Prostate gland (tissue), 2 donors: Measurements from ENCODE around the gene KIAA1586. TPM values are rescaled to one million over a fixed set of nuclear protein-coding genes. Genes with fewer than 3 reads are reported as not detected.
A peak's percentile ranks its signal among the peaks of the same experiment; 100 is the strongest.
"Not testable (repeated sequence)": the region's sequence is repeated elsewhere in the genome, so short reads cannot be mapped to it uniquely, and the experiment has no call there.

Experiments
- DNase-seq: peaks from one replicate; pipeline ENCODE4 v3.0.0-alpha.2; 2019; ENCODE audit warnings: low spot score
- H3K27ac ChIP-seq, 2 donors: fragments of 200-600 bp; sonication (generic); 2 replicates each; pipeline ENCODE4 v1.5.1; 2017 to 2019
- H3K27me3 ChIP-seq: fragments of 200-600 bp; sonication (generic); replicated peaks from 2 replicates; pipeline ENCODE4 v1.5.1; 2019; ENCODE audit not compliant: insufficient read depth
- H3K36me3 ChIP-seq, 2 donors: fragments of 200-600 bp; sonication (generic); 1 replicate in 1 of 2; 2 replicates in 1 of 2; pipeline versions ENCODE4 v1.5.1 to v1.8.1; 2017 to 2019
- H3K4me1 ChIP-seq: fragments of 200-600 bp; sonication (generic); replicated peaks from 2 replicates; pipeline ENCODE4 v1.5.1; 2019
- H3K4me3 ChIP-seq, 2 donors: fragments of 200-600 bp; sonication (generic); 2 replicates each; pipeline ENCODE4 v1.5.1; 2017 to 2019
- H3K9me3 ChIP-seq: fragments of 200-600 bp; sonication (generic); 2 replicates; pipeline ENCODE4 v1.5.1; 2017
- CTCF ChIP-seq, 4 experiments: fragments of 200-600 bp in 2 of 4; fragments of 450-650 bp in 2 of 4; sonication (generic) in 2 of 4; IDR thresholded peaks; 1 replicate in 3 of 4; 2 replicates in 1 of 4; pipeline ENCODE4 v1.5.1; 2016 to 2019; ENCODE audit warnings: antibody characterized with exemption in 4 of 4, mild to moderate bottlenecking in 2 of 4, moderate library complexity in 2 of 4
- POLR2A ChIP-seq: fragments of 450-650 bp; IDR thresholded peaks from one replicate; pipeline ENCODE4 v1.6.1; 2016; ENCODE audit warnings: antibody characterized with exemption, mild to moderate bottlenecking
- POLR2AphosphoS5 ChIP-seq: sonication (generic); formaldehyde crosslinking; IDR thresholded peaks from one replicate; pipeline ENCODE4 v1.6.1; 2017; ENCODE audit warnings: antibody characterized with exemption
- WGBS: methylation state at CpG from one replicate; pipeline ENCODE4 v1.1.5; 2018; 5-methylcytosine and 5-hydroxymethylcytosine counted together
- intact Hi-C: fragments of 100-400 bp; cut with DNase I; formaldehyde crosslinking; loops from one replicate; pipeline ENCODE4 v1.14.2; 2022
- total RNA-seq, 2 donors: library from RNA; depleted of rRNA; stranded (reverse); fragments of >200 nt; gene quantifications; one replicate each; pipeline ENCODE4 v1.1.0, GENCODE V29; 2016

KIAA1586 gene
- 1 to 10 TPM; 7.8 to 9.2 TPM for total RNA-seq

GRCh38 chr6:57046332-57047256 is at the start of gene KIAA1586:
KIAA1586 (plus strand) TSS chr6:57046693; CDS start chr6:57046756, 63 bp downstream.
- H3K4me3 ChIP-seq: peak within 1 kb of the TSS; percentile 28 to 38
- DNase-seq: peak; percentile 86
- peak within 1 kb of the TSS; percentile 46 to 62 for H3K27ac ChIP-seq
- TF ChIP-seq CTCF (IDR thresholded peaks at IDR 0.05): peak in 2 of 4 experiments; percentile 5 to 19
- TF ChIP-seq POLR2A: peak; percentile 50
- peak; percentile 90 for TF ChIP-seq POLR2AphosphoS5
- H3K27me3 ChIP-seq, H3K9me3 ChIP-seq, H3K36me3 ChIP-seq, H3K4me1 ChIP-seq: not testable (repeated sequence)
- WGBS: 0% methylated on average over 46 of the region's 78 CpGs
- intact Hi-C loops: loop anchor here (5.0 kb wide), 1 partner anchor 271 kb away; the partner anchor contains the start of gene PRIM2

GRCh38 chr6:56999049-56999448 is 47.4 kb upstream of the KIAA1586 start:
- H3K9me3 ChIP-seq: no peaks in the 10 kb centered on the region
- no peaks in the 10 kb centered on the region for H3K36me3 ChIP-seq
- H3K27me3 ChIP-seq: no peaks in the 10 kb centered on the region
- H3K4me1 ChIP-seq: no peaks in the 10 kb centered on the region
- TF ChIP-seq CTCF (IDR thresholded peaks at IDR 0.05): no peak
- TF ChIP-seq POLR2AphosphoS5: no peak
- no peak for TF ChIP-seq POLR2A
- no peak overlapping the region for H3K27ac ChIP-seq
- no peak for DNase-seq
- H3K4me3 ChIP-seq: no peak overlapping the region
- intact Hi-C loops: no loop called here

GRCh38 chr6:56999748-57000147 is 46.7 kb upstream of the KIAA1586 start:
- H3K4me1 ChIP-seq, intact Hi-C loops, H3K27me3 ChIP-seq, H3K9me3 ChIP-seq, DNase-seq, H3K27ac ChIP-seq, H3K36me3 ChIP-seq, H3K4me3 ChIP-seq: not testable (repeated sequence)
- WGBS: 98% methylated on average over 18 of the region's 18 CpGs

- no peak overlapping the region for H3K27ac ChIP-seq
- no peaks in the 10 kb centered on the region for H3K27me3 ChIP-seq
- no peaks in the 10 kb centered on the region for H3K9me3 ChIP-seq
- no peaks in the 10 kb centered on the region for H3K36me3 ChIP-seq
- H3K4me1 ChIP-seq: no peaks in the 10 kb centered on the region
- intact Hi-C loops: no loop called here
- no peak for DNase-seq
- H3K4me3 ChIP-seq: no peak overlapping the region
- no peak for TF ChIP-seq POLR2AphosphoS5
- no peak for TF ChIP-seq CTCF (IDR thresholded peaks at IDR 0.05)
- TF ChIP-seq POLR2A: no peak
Observed at GRCh38 chr6:57002197-57002596, 44.3 kb upstream of the KIAA1586 start.

- intact Hi-C loops: no loop called here
Observed at GRCh38 chr6:57004292-57004691, 42.2 kb upstream of the KIAA1586 start.

More at GRCh38 chr6:57004292-57004691, 42.2 kb upstream of the KIAA1586 start:
- DNase-seq: no peak
- no peak for TF ChIP-seq CTCF (IDR thresholded peaks at IDR 0.05)
- no peak for TF ChIP-seq POLR2AphosphoS5
- no peak for TF ChIP-seq POLR2A
- Histone ChIP-seq H3K9me3 (no peaks in the 10 kb centered on the region), H3K4me3 (no peak overlapping the region), H3K27me3 (no peaks in the 10 kb centered on the region), H3K4me1 (no peaks in the 10 kb centered on the region), H3K27ac (no peak overlapping the region), H3K36me3 (no peaks in the 10 kb centered on the region)
- 96% methylated on average over 14 of the region's 14 CpGs for WGBS
